H1 (cell line): ENCODE measurements around the gene TEK. TPM values are rescaled to one million over a fixed set of nuclear protein-coding genes. Genes with fewer than 3 reads are reported as not detected.

Experiments
- CTCF ChIA-PET: fragments of 300-600 bp; sonication (Branson Sonifier 250); formaldehyde crosslinking; loops from one replicate; lab custom pipeline; 2021; ENCODE audit not compliant: partially characterized antibody; lab: Charles Lee
- POLR2A ChIA-PET: fragments of 300-600 bp; sonication (Branson Sonifier 250); formaldehyde crosslinking; loops from one replicate; lab custom pipeline; 2021; ENCODE audit warnings: inconsistent platforms; ENCODE audit not compliant: partially characterized antibody; lab: Charles Lee
- DNase-seq, 2 experiments: peaks; one replicate each; pipeline versions ENCODE4 v3.0.0 to v3.0.0-alpha.2; 2010 to 2022; ENCODE audit warnings: low spot score in 2 of 2, low read depth in 1 of 2, mixed read lengths in 1 of 2
- FAIRE-seq: peaks from 2 replicates; lab custom pipeline; 2011; peaks lifted over from hg19 to GRCh38; lab: Jason Lieb, UNC
- H2AFZ ChIP-seq: 2 replicates; pipeline ENCODE4 v1.8.1; 2012; ENCODE audit warnings: low read length, inconsistent platforms
- H2AK5ac ChIP-seq: 2 replicates; pipeline ENCODE4 v1.6.1; 2013; ENCODE audit warnings: low read depth, low read length
- H2BK120ac ChIP-seq: replicated peaks from 2 replicates; pipeline ENCODE3; 2013; ENCODE audit warnings: low read depth, low read length, inconsistent platforms
- H2BK12ac ChIP-seq: 2 replicates; pipeline ENCODE4 v1.6.1; 2013; ENCODE audit warnings: low read depth, low read length
- H2BK15ac ChIP-seq: 2 replicates; pipeline ENCODE4 v1.6.1; 2013; ENCODE audit warnings: low read length
- H2BK20ac ChIP-seq: 2 replicates; pipeline ENCODE4 v1.6.1; 2013; ENCODE audit warnings: low read length
- H2BK5ac ChIP-seq: 2 replicates; pipeline ENCODE4 v1.6.1; 2013; ENCODE audit warnings: low read depth, low read length
- H3K14ac ChIP-seq: 2 replicates; pipeline ENCODE4 v1.6.1; 2013; ENCODE audit warnings: inconsistent platforms; ENCODE audit not compliant: insufficient read length
- H3K18ac ChIP-seq: 2 replicates; pipeline ENCODE4 v1.6.1; 2013; ENCODE audit warnings: low read length; ENCODE audit errors: extremely low read depth
- H3K23ac ChIP-seq: 2 replicates; pipeline ENCODE4 v1.6.1; 2013; ENCODE audit warnings: inconsistent platforms; ENCODE audit not compliant: insufficient read length
- H3K23me2 ChIP-seq: 2 replicates; pipeline ENCODE4 v1.6.1; 2013; ENCODE audit warnings: low read depth, low read length
- H3K27ac ChIP-seq: 2 replicates; pipeline ENCODE4 v1.6.1; 2011; ENCODE audit warnings: low read depth, low read length, inconsistent platforms
- H3K27me3 ChIP-seq, 4 experiments: replicated peaks in 1 of 4; 1 replicate in 1 of 4; 2 replicates in 3 of 4; pipeline versions ENCODE4 v1.6.1 to v1.8.1; 2011 to 2013; ENCODE audit warnings: low read length in 3 of 4, mild to moderate bottlenecking in 3 of 4, inconsistent platforms in 2 of 4, mixed read lengths in 2 of 4, moderate library complexity in 1 of 4; ENCODE audit not compliant: control insufficient read depth in 3 of 4, insufficient read depth in 3 of 4; ENCODE audit errors: extremely low read depth in 1 of 4
- H3K36me3 ChIP-seq, 4 experiments: 2 replicates each; pipeline versions ENCODE4 v1.6.1 to v1.8.1; 2011 to 2013; ENCODE audit warnings: mild to moderate bottlenecking in 4 of 4, low read length in 3 of 4, moderate library complexity in 2 of 4, control low read depth in 1 of 4, inconsistent platforms in 1 of 4; ENCODE audit not compliant: insufficient read depth in 4 of 4, control insufficient read depth in 2 of 4
- H3K4ac ChIP-seq: replicated peaks from 2 replicates; pipeline ENCODE3; 2013; ENCODE audit warnings: low read length, low read depth, mixed read lengths, inconsistent platforms; ENCODE audit not compliant: insufficient read length
- H3K4me1 ChIP-seq, 4 experiments: replicated peaks in 1 of 4; 1 replicate in 1 of 4; 2 replicates in 3 of 4; pipeline versions ENCODE4 v1.6.1 to v1.8.1; 2011 to 2013; ENCODE audit warnings: low read length in 3 of 4, inconsistent platforms in 2 of 4, mixed read lengths in 1 of 4; ENCODE audit not compliant: insufficient read depth in 4 of 4, control insufficient read depth in 3 of 4
- H3K4me2 ChIP-seq, 2 experiments: 2 replicates each; pipeline versions ENCODE4 v1.6.1 to v1.8.1; 2011 to 2013; ENCODE audit warnings: low read depth in 2 of 2, low read length in 2 of 2, control low read depth in 1 of 2, inconsistent platforms in 1 of 2, mild to moderate bottlenecking in 1 of 2; ENCODE audit not compliant: insufficient read depth in 1 of 2
- H3K4me3 ChIP-seq, 4 experiments: fragments of 200-600, 300-600 bp in 1 of 4; sonication (generic), shearing (Covaris generic), sonication (Bioruptor Twin) in 1 of 4; 2 replicates each; pipeline versions ENCODE4 v1.5.1 to v1.8.1; 2011 to 2016; ENCODE audit warnings: low read length in 4 of 4, low read depth in 3 of 4, control low read depth in 2 of 4, inconsistent platforms in 2 of 4, mild to moderate bottlenecking in 2 of 4, mixed read lengths in 1 of 4, moderate library complexity in 1 of 4; ENCODE audit not compliant: insufficient read depth in 2 of 4; ENCODE audit errors: extremely low read depth in 1 of 4
- H3K56ac ChIP-seq: replicated peaks from 2 replicates; pipeline ENCODE3; 2013; ENCODE audit warnings: low read depth, mild to moderate bottlenecking, mixed read lengths, low read length, inconsistent platforms; ENCODE audit not compliant: insufficient read length
- H3K79me1 ChIP-seq: 2 replicates; pipeline ENCODE4 v1.6.1; 2013; ENCODE audit warnings: low read depth, low read length, control low read depth
- H3K79me2 ChIP-seq, 2 experiments: 2 replicates each; pipeline versions ENCODE4 v1.6.1 to v1.8.1; 2012 to 2013; ENCODE audit warnings: low read length in 2 of 2, mild to moderate bottlenecking in 2 of 2, inconsistent platforms in 1 of 2; ENCODE audit not compliant: insufficient read depth in 2 of 2, control insufficient read depth in 1 of 2
- H3K9ac ChIP-seq, 4 experiments: replicated peaks in 1 of 4; 1 replicate in 1 of 4; 2 replicates in 3 of 4; pipeline versions ENCODE4 v1.6.1 to v1.8.1; 2011 to 2013; ENCODE audit warnings: low read depth in 3 of 4, low read length in 3 of 4, control low read depth in 2 of 4, mild to moderate bottlenecking in 2 of 4, moderate library complexity in 2 of 4, inconsistent platforms in 1 of 4; ENCODE audit errors: extremely low read depth in 1 of 4
- H3K9me3 ChIP-seq, 2 experiments: 2 replicates each; pipeline versions ENCODE4 v1.6.1 to v1.8.1; 2012 to 2013; ENCODE audit warnings: mild to moderate bottlenecking in 2 of 2, moderate library complexity in 2 of 2, control low read depth in 1 of 2, inconsistent platforms in 1 of 2, low read depth in 1 of 2, low read length in 1 of 2, mixed read lengths in 1 of 2; ENCODE audit not compliant: insufficient read depth in 2 of 2
- H4K20me1 ChIP-seq, 2 experiments: replicated peaks in 1 of 2; 2 replicates each; pipeline versions ENCODE3 to v1.8.1; 2011 to 2013; ENCODE audit warnings: inconsistent platforms in 2 of 2, low read length in 2 of 2, mild to moderate bottlenecking in 1 of 2; ENCODE audit not compliant: insufficient read depth in 2 of 2, control insufficient read depth in 1 of 2
- H4K5ac ChIP-seq: 2 replicates; pipeline ENCODE4 v1.6.1; 2013; ENCODE audit warnings: low read length, low read depth, mixed read lengths, inconsistent platforms; ENCODE audit not compliant: insufficient read length
- H4K8ac ChIP-seq: 2 replicates; pipeline ENCODE4 v1.8.0; 2013; ENCODE audit warnings: mild to moderate bottlenecking, moderate library complexity, low read length, inconsistent platforms; ENCODE audit not compliant: insufficient read depth; ENCODE audit errors: extremely low read depth
- H4K91ac ChIP-seq: replicated peaks from 2 replicates; pipeline ENCODE3; 2013; ENCODE audit warnings: low read length, mixed read lengths, inconsistent platforms; ENCODE audit not compliant: insufficient read length
- CBX8 ChIP-seq: fragments of 300-800, 300-1000 bp; sonication (generic); IDR thresholded peaks from 2 replicates; pipeline ENCODE4 v1.7.1; 2016; ENCODE audit warnings: low read depth, low read length, borderline replicate concordance
- EZH2 ChIP-seq: fragments of 200-600 bp; sonication (generic); IDR thresholded peaks from 2 replicates; pipeline ENCODE4 v1.7.1; 2012; ENCODE audit warnings: low read depth, mild to moderate bottlenecking, moderate library complexity, low read length, inconsistent platforms; ENCODE audit not compliant: severe bottlenecking
- HDAC2 ChIP-seq, 2 experiments: fragments of 300-600 bp in 1 of 2; sonication (generic) in 1 of 2; IDR thresholded peaks; 2 replicates each; pipeline ENCODE4 v1.6.1; 2011 to 2012; ENCODE audit warnings: low read depth in 2 of 2, low read length in 2 of 2, mild to moderate bottlenecking in 2 of 2, moderate library complexity in 2 of 2, borderline replicate concordance in 1 of 2, inconsistent platforms in 1 of 2
- KDM1A ChIP-seq: fragments of 200-600, 300-600 bp; sonication (generic); IDR thresholded peaks from 2 replicates; pipeline ENCODE4 v1.7.1; 2016; ENCODE audit warnings: mild to moderate bottlenecking, low read length, borderline replicate concordance
- SP4 ChIP-seq: IDR thresholded peaks from 2 replicates; pipeline ENCODE4 v1.6.1; 2012; ENCODE audit warnings: low read length, inconsistent platforms
- SUZ12 ChIP-seq: fragments of 200-600 bp; sonication (generic); IDR thresholded peaks from 2 replicates; pipeline ENCODE4 v1.6.1; 2012; ENCODE audit warnings: mild to moderate bottlenecking, inconsistent platforms, low read length, moderate library complexity, mixed read lengths
- TAF1 ChIP-seq: IDR thresholded peaks from 2 replicates; pipeline ENCODE4 v1.6.1; 2011; ENCODE audit warnings: mild to moderate bottlenecking, low read depth, low read length
- WGBS, 2 experiments: shearing (Covaris generic) in 1 of 2; methylation state at CpG; one replicate each; pipeline versions ENCODE4 v1.1.6 to v1.1.7; 2013 to 2015; ENCODE audit warnings: low lambda C conversion rate in 2 of 2, mixed read lengths in 2 of 2, inconsistent platforms in 1 of 2, low coverage in 1 of 2, missing lambda C conversion rate in 1 of 2; ENCODE audit not compliant: insufficient replicate concordance in 2 of 2, insufficient coverage in 1 of 2, insufficient read length in 1 of 2; ENCODE audit errors: extremely low coverage in 1 of 2, missing lambda C conversion rate in 1 of 2; 5-methylcytosine and 5-hydroxymethylcytosine counted together
- polyA plus RNA-seq, 7 experiments: library from polyadenylated mRNA; depleted of rRNA in 3 of 7; stranded (reverse) in 5 of 7; unstranded in 2 of 7; fragments of >200 nt in 5 of 7; fragments of 200-250 nt in 2 of 7; gene quantifications; 1 replicate in 5 of 7; 2 replicates in 1 of 7; 4 replicates in 1 of 7; pipeline versions ENCODE4 v1.2.1 to v1.2.3, GENCODE V29; 2011 to 2013; ENCODE audit warnings: missing spikeins in 2 of 7, mixed read lengths in 2 of 7
- total RNA-seq: library from RNA; stranded (reverse); fragmentation: NEBNext Ultra II Directional; extraction: Animal tissue kit (Norgen Biotek cat#: 25700); gene quantifications from 2 replicates; pipeline ENCODE4 v1.2.1, GENCODE V29; 2021
- TF ChIP-seq, protein P1 (sequence below): IDR thresholded peaks from 2 replicates; pipeline ENCODE4 v1.6.1; 2012; ENCODE audit warnings: low read length, inconsistent platforms
- TF ChIP-seq, protein P2 (sequence below): IDR thresholded peaks from 2 replicates; pipeline ENCODE4 v1.6.1; 2011; ENCODE audit warnings: low read length, improper control_type of control experiment
- TF ChIP-seq, protein P3 (sequence below): IDR thresholded peaks from 2 replicates; pipeline ENCODE4 v1.6.1; 2011; ENCODE audit warnings: low read depth, mild to moderate bottlenecking, low read length; ENCODE audit not compliant: insufficient read depth

Gene TEK
- total and polyA plus RNA-seq, 2 of the 8 experiments (the other 6 are each of a cell fraction or from before 2014, with no cell fraction given) = 11.0 to 35.8 TPM

DNA sequence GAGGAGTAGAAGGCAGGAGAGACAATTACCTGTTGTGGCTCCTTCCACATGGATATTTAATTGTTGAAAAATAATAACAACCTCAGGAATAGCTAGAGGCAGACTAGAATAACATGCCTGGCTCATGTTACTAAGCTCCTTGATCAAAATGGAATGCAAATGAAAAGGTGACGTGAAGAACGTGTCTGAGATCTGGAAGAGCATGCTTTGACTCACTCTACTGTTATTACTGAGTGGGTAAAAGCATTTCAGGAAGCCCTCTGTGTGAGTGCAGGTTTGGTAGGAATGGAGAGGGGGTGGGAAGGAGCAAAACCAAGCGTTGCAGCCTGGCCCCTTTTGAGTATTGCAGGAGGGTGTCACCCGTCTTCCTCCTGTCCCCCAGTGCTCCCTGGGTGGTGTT, 103.2 kb downstream of the TEK start:
- H2BK20ac ChIP-seq = no peak overlapping the region
- no peak overlapping the region for H3K56ac ChIP-seq
- no peaks in the 10 kb centered on the region for H3K79me2 ChIP-seq
- ChIA-PET CTCF (no interaction called here), POLR2A (no interaction called here)
- H2AFZ ChIP-seq = no peak overlapping the region
- no peaks in the 10 kb centered on the region for H3K79me1 ChIP-seq
- H2AK5ac ChIP-seq = no peak overlapping the region
- no peak overlapping the region for H3K18ac ChIP-seq
- H3K4me2 ChIP-seq = no peak overlapping the region
- no peak overlapping the region for H2BK15ac ChIP-seq
- H3K9me3 ChIP-seq = no peaks in the 10 kb centered on the region
- no peak overlapping the region for H4K91ac ChIP-seq
- H4K5ac ChIP-seq = no peak overlapping the region
- H3K23ac ChIP-seq = no peak overlapping the region
- H3K4me1 ChIP-seq = no peaks in the 10 kb centered on the region
- H3K14ac ChIP-seq = no peak overlapping the region
- no peak overlapping the region for H2BK12ac ChIP-seq
- no peaks in the 10 kb centered on the region for H4K20me1 ChIP-seq
- H3K27me3 ChIP-seq = no peaks in the 10 kb centered on the region
- no peak overlapping the region for H4K8ac ChIP-seq
- DNase-seq (no peak), FAIRE-seq (no peak)
- no peak overlapping the region for H2BK5ac ChIP-seq
- no peak overlapping the region for H3K27ac ChIP-seq
- H2BK120ac ChIP-seq = no peak overlapping the region
- H3K4me3 ChIP-seq = no peak overlapping the region
- 98% methylated on average over 4 of the region's 4 CpGs; no CpG with 5 or more reads in 1 of the 2 experiments for WGBS, 2 experiments
- no peaks in the 10 kb centered on the region for H3K23me2 ChIP-seq
- peaks cover 0 to 14% (median 4%) of the 10 kb centered on the region in 4 experiments; a peak in 5 of 8 replicates for H3K36me3 ChIP-seq
- H3K9ac ChIP-seq = no peak overlapping the region
- H3K4ac ChIP-seq = no peak overlapping the region
- TF ChIP-seq EZH2 = no peak
- no peak for TF ChIP-seq TAF1
- TF ChIP-seq HDAC2 (IDR thresholded peaks at IDR 0.05; ENCODE audit: borderline replicate concordance in 1 of 2, low read depth in 2 of 2, low read length in 2 of 2) = no peak
- TF ChIP-seq SUZ12 = no peak
- TF ChIP-seq CBX8 = no peak
- no peak for TF ChIP-seq KDM1A
- TF ChIP-seq, protein P1, sequence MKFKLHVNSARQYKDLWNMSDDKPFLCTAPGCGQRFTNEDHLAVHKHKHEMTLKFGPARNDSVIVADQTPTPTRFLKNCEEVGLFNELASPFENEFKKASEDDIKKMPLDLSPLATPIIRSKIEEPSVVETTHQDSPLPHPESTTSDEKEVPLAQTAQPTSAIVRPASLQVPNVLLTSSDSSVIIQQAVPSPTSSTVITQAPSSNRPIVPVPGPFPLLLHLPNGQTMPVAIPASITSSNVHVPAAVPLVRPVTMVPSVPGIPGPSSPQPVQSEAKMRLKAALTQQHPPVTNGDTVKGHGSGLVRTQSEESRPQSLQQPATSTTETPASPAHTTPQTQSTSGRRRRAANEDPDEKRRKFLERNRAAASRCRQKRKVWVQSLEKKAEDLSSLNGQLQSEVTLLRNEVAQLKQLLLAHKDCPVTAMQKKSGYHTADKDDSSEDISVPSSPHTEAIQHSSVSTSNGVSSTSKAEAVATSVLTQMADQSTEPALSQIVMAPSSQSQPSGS = no peak
- TF ChIP-seq SP4 = no peak
- TF ChIP-seq, protein P2, sequence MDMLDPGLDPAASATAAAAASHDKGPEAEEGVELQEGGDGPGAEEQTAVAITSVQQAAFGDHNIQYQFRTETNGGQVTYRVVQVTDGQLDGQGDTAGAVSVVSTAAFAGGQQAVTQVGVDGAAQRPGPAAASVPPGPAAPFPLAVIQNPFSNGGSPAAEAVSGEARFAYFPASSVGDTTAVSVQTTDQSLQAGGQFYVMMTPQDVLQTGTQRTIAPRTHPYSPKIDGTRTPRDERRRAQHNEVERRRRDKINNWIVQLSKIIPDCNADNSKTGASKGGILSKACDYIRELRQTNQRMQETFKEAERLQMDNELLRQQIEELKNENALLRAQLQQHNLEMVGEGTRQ = no peak
- TF ChIP-seq, protein P3, sequence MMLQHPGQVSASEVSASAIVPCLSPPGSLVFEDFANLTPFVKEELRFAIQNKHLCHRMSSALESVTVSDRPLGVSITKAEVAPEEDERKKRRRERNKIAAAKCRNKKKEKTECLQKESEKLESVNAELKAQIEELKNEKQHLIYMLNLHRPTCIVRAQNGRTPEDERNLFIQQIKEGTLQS = no peak
